IMR-90 (cell line): ENCODE data around the gene TEX14. TPM values are rescaled to one million over a fixed set of nuclear protein-coding genes. Genes with fewer than 3 reads are reported as not detected.

Experiments
- ATAC-seq: fragments of 200-7000 bp; cut with Tn5 transposase; 2 replicates; pipeline ENCODE4 v1.9.1; 2020; ENCODE audit warnings: low read depth, mild to moderate bottlenecking, moderate library complexity
- BruUV-seq: library from RNA; stranded (reverse); fragments of 400-500 nt; replicated peaks from 2 replicates; lab custom pipeline; 2021; lab: Mats Ljungman, UMichigan
- CTCF ChIA-PET: fragments of 300-600 bp; formaldehyde crosslinking; extraction: SDS; loops from one replicate; lab custom pipeline; 2021; ENCODE audit warnings: antibody characterized with exemption; lab: Yijun Ruan, JAX
- POLR2A ChIA-PET: fragments of 300-600 bp; sonication (Branson Sonifier 250); formaldehyde crosslinking; loops from one replicate; lab custom pipeline; 2022; ENCODE audit warnings: antibody characterized with exemption; ENCODE audit not compliant: unreplicated experiment; lab: Charles Lee
- DNase-seq: peaks from one replicate; pipeline ENCODE4 v3.0.0; 2013
- H2AFZ ChIP-seq: replicated peaks from 2 replicates; pipeline ENCODE3; 2013; ENCODE audit warnings: low read length, mild to moderate bottlenecking; ENCODE audit not compliant: poor library complexity
- H2AK5ac ChIP-seq: 2 replicates; pipeline ENCODE4 v1.6.1; 2013; ENCODE audit warnings: low read depth, low read length, inconsistent platforms
- H2AK9ac ChIP-seq: replicated peaks from 2 replicates; pipeline ENCODE3; 2013; ENCODE audit warnings: mild to moderate bottlenecking, low read depth, low read length, moderate library complexity; ENCODE audit not compliant: poor library complexity
- H2BK120ac ChIP-seq: 2 replicates; pipeline ENCODE4 v1.6.1; 2013; ENCODE audit warnings: low read depth, low read length, inconsistent platforms
- H2BK15ac ChIP-seq: 3 replicates; pipeline ENCODE4 v1.6.1; 2013; ENCODE audit warnings: low read depth, low read length, inconsistent platforms
- H2BK20ac ChIP-seq: 2 replicates; pipeline ENCODE4 v1.6.1; 2013; ENCODE audit warnings: low read depth, mild to moderate bottlenecking, inconsistent platforms, low read length, moderate library complexity
- H2BK5ac ChIP-seq: 2 replicates; pipeline ENCODE4 v1.6.1; 2013; ENCODE audit warnings: mild to moderate bottlenecking, low read depth, low read length, inconsistent platforms; ENCODE audit not compliant: poor library complexity, severe bottlenecking
- H3K14ac ChIP-seq: replicated peaks from 2 replicates; pipeline ENCODE4 v1.6.1; 2013; ENCODE audit warnings: low read depth, low read length, inconsistent platforms
- H3K18ac ChIP-seq: 2 replicates; pipeline ENCODE4 v1.6.1; 2013; ENCODE audit warnings: low read depth, low read length, control low read depth
- H3K23ac ChIP-seq: 2 replicates; pipeline ENCODE4 v1.6.1; 2013; ENCODE audit warnings: low read depth, low read length, inconsistent platforms
- H3K27ac ChIP-seq: 2 replicates; pipeline ENCODE4 v1.5.1; 2013; ENCODE audit warnings: mild to moderate bottlenecking, control low read depth, low read length; ENCODE audit not compliant: insufficient read depth
- H3K27me3 ChIP-seq: 2 replicates; pipeline ENCODE4 v1.6.1; 2013; ENCODE audit warnings: low read length; ENCODE audit not compliant: control insufficient read depth, insufficient read depth
- H3K36me3 ChIP-seq: 2 replicates; pipeline ENCODE4 v1.6.1; 2013; ENCODE audit warnings: low read length, mixed read lengths; ENCODE audit not compliant: control insufficient read depth, insufficient read depth
- H3K4ac ChIP-seq: 2 replicates; pipeline ENCODE4 v1.6.1; 2013; ENCODE audit warnings: low read depth, low read length, inconsistent platforms
- H3K4me1 ChIP-seq: 2 replicates; pipeline ENCODE4 v1.6.1; 2013; ENCODE audit warnings: low read length, mixed read lengths; ENCODE audit not compliant: control insufficient read depth, insufficient read depth
- H3K4me2 ChIP-seq: 2 replicates; pipeline ENCODE4 v1.6.1; 2013; ENCODE audit warnings: low read depth, mild to moderate bottlenecking, control low read depth, low read length, moderate library complexity
- H3K4me3 ChIP-seq: 2 replicates; pipeline ENCODE4 v1.5.1; 2013; ENCODE audit warnings: low read depth, mild to moderate bottlenecking, control low read depth, low read length, moderate library complexity; ENCODE audit not compliant: insufficient read depth
- H3K56ac ChIP-seq: 2 replicates; pipeline ENCODE4 v1.6.1; 2013; ENCODE audit warnings: low read length, inconsistent platforms; ENCODE audit not compliant: insufficient read depth; ENCODE audit errors: extremely low read depth
- H3K79me1 ChIP-seq, 2 experiments: 2 replicates each; pipeline ENCODE4 v1.6.1; 2013; ENCODE audit warnings: low read length in 2 of 2, inconsistent platforms in 1 of 2, low read depth in 1 of 2
- H3K9ac ChIP-seq: 2 replicates; pipeline ENCODE4 v1.6.1; 2013; ENCODE audit warnings: low read depth, low read length, control low read depth
- H3K9me1 ChIP-seq: 2 replicates; pipeline ENCODE4 v1.6.1; 2013; ENCODE audit warnings: low read length, inconsistent platforms; ENCODE audit not compliant: insufficient read depth
- H3K9me3 ChIP-seq: 2 replicates; pipeline ENCODE4 v1.6.1; 2013; ENCODE audit warnings: low read length; ENCODE audit not compliant: control insufficient read depth, insufficient read depth
- H4K20me1 ChIP-seq: 2 replicates; pipeline ENCODE4 v1.6.1; 2013; ENCODE audit warnings: low read length, inconsistent platforms; ENCODE audit not compliant: insufficient read depth
- H4K5ac ChIP-seq: 2 replicates; pipeline ENCODE4 v1.6.1; 2013; ENCODE audit warnings: mild to moderate bottlenecking, low read depth, low read length, control low read depth
- H4K8ac ChIP-seq, 2 experiments: 2 replicates each; pipeline ENCODE4 v1.6.1; 2013; ENCODE audit warnings: low read depth in 2 of 2, low read length in 2 of 2, control low read depth in 1 of 2, inconsistent platforms in 1 of 2
- H4K91ac ChIP-seq: 2 replicates; pipeline ENCODE4 v1.6.1; 2013; ENCODE audit warnings: low read depth, low read length, inconsistent platforms; ENCODE audit not compliant: insufficient read depth
- BHLHE40 ChIP-seq: fragments of 150-350 bp; IDR thresholded peaks from 2 replicates; pipeline ENCODE4 v1.6.1; 2016; ENCODE audit warnings: mild to moderate bottlenecking, low read depth, low read length
- CEBPB ChIP-seq: IDR thresholded peaks from 2 replicates; pipeline ENCODE4 v1.6.1; 2012; ENCODE audit warnings: low read depth, low read length, improper control_type of control experiment
- CHD1 ChIP-seq: IDR thresholded peaks from 2 replicates; pipeline ENCODE4 v1.6.1; 2012; ENCODE audit warnings: low read depth, low read length, improper control_type of control experiment
- CTCF ChIP-seq: conservative IDR thresholded peaks from 2 replicates; pipeline ENCODE4 v1.5.1; 2012; ENCODE audit warnings: mild to moderate bottlenecking, low read depth, low read length, improper control_type of control experiment
- ELK1 ChIP-seq: fragments of 150-350 bp; IDR thresholded peaks from 2 replicates; pipeline ENCODE4 v1.6.1; 2016; ENCODE audit warnings: low read depth, mild to moderate bottlenecking, low read length, moderate library complexity, borderline replicate concordance
- MAFK ChIP-seq: IDR thresholded peaks from 2 replicates; pipeline ENCODE4 v1.6.1; 2012; ENCODE audit warnings: low read depth, low read length, improper control_type of control experiment
- MAZ ChIP-seq: IDR thresholded peaks from 2 replicates; pipeline ENCODE4 v1.6.1; 2012; ENCODE audit warnings: low read depth, mild to moderate bottlenecking, low read length, improper control_type of control experiment, moderate library complexity, borderline replicate concordance
- MXI1 ChIP-seq: IDR thresholded peaks from 2 replicates; pipeline ENCODE4 v1.6.1; 2012; ENCODE audit warnings: low read depth, mild to moderate bottlenecking, low read length, moderate library complexity, borderline replicate concordance
- NFE2L2 ChIP-seq: fragments of 150-350 bp; IDR thresholded peaks from 2 replicates; pipeline ENCODE4 v1.6.1; 2016; ENCODE audit warnings: low read depth, mild to moderate bottlenecking, low read length
- POLR2A ChIP-seq: IDR thresholded peaks from 2 replicates; pipeline ENCODE4 v1.6.1; 2012; ENCODE audit warnings: mild to moderate bottlenecking, low read depth, low read length
- RAD21 ChIP-seq: IDR thresholded peaks from 2 replicates; pipeline ENCODE4 v1.6.1; 2012; ENCODE audit warnings: low read length, improper control_type of control experiment
- RFX5 ChIP-seq: IDR thresholded peaks from 2 replicates; pipeline ENCODE4 v1.8.0; 2012; ENCODE audit warnings: low read depth, mild to moderate bottlenecking, low read length, moderate library complexity
- SMC3 ChIP-seq: fragments of 150-350 bp; IDR thresholded peaks from 2 replicates; pipeline ENCODE4 v1.6.1; 2016; ENCODE audit warnings: low read depth, mild to moderate bottlenecking, antibody characterized with exemption, low read length, moderate library complexity
- USF2 ChIP-seq: fragments of 150-350 bp; IDR thresholded peaks from 2 replicates; pipeline ENCODE4 v1.6.1; 2017; ENCODE audit warnings: mild to moderate bottlenecking, antibody characterized with exemption, low read length, low read depth
- WGBS, 2 experiments: methylation state at CpG; one replicate each; pipeline versions ENCODE4 v1.1.5 to v1.1.7; 2013; ENCODE audit warnings: missing lambda C conversion rate in 2 of 2; ENCODE audit not compliant: insufficient read length in 1 of 2; ENCODE audit errors: extremely low coverage in 2 of 2; 5-methylcytosine and 5-hydroxymethylcytosine counted together
- dilution Hi-C: fragments of 300-500 bp; cut with HindIII; formaldehyde crosslinking; loops from one replicate; pipeline ENCODE4 v1.14.3; 2018; ENCODE audit warnings: low sequenced_read_pairs; ENCODE audit not compliant: unreplicated experiment
- in situ Hi-C: fragments of 300-500 bp; cut with MboI; formaldehyde crosslinking; loops from 3 replicates; pipeline ENCODE4 v1.14.3; 2019; ENCODE audit warnings: low sequenced_read_pairs, inconsistent platforms, mixed read lengths
- intact Hi-C: fragments of 100-400 bp; cut with micrococcal nuclease; formaldehyde crosslinking; loops from 2 replicates; pipeline ENCODE4 v1.10.0; 2022
- polyA plus RNA-seq, 3 experiments: library from polyadenylated mRNA; depleted of rRNA; stranded (reverse); fragments of >200 nt; gene quantifications; 2 replicates each; pipeline ENCODE4 v1.2.3, GENCODE V29; 2012; ENCODE audit warnings: low replicate concordance in 1 of 3
- total RNA-seq: library from RNA; depleted of rRNA; stranded (reverse); fragments of >200 nt; gene quantifications from 2 replicates; pipeline ENCODE4 v1.2.3, GENCODE V29; 2012

Gene TEX14
- total and polyA plus RNA-seq, 2 of the 4 experiments (the other 2 are of a cell fraction), result not detected

GRCh38 chr17:58510075-58510474 is 181.8 kb downstream of the TEX14 start:
- Histone ChIP-seq H2BK15ac (no peak overlapping the region), H3K18ac (no peak overlapping the region), H2BK5ac (no peak overlapping the region), H4K91ac (no peak overlapping the region), H3K56ac (no peak overlapping the region), H3K36me3 (peaks cover 54% of the 10 kb centered on the region), H3K4me2 (no peak overlapping the region), H3K4ac (no peak overlapping the region), H2AK5ac (no peak overlapping the region), H2BK20ac (no peak overlapping the region), H3K4me1 (peaks cover 6% of the 10 kb centered on the region; the same call in 1 of the 2 replicates), H3K9ac (no peak overlapping the region), H4K8ac (no peak overlapping the region), H3K79me1 (peaks cover 5 to 40% of the 10 kb centered on the region in 2 experiments; a peak in 3 of 4 replicates), H2AFZ (no peak overlapping the region), H3K4me3 (no peak overlapping the region), H4K5ac (no peak overlapping the region), H4K20me1 (peaks cover 4% of the 10 kb centered on the region; the same call in 1 of the 2 replicates), H2BK120ac (no peak overlapping the region), H3K23ac (no peak overlapping the region), H3K27me3 (no peaks in the 10 kb centered on the region), H2AK9ac (no peak overlapping the region), H3K14ac (no peak overlapping the region), H3K9me3 (no peaks in the 10 kb centered on the region), H3K27ac (no peak overlapping the region), H3K9me1 (peaks cover 15% of the 10 kb centered on the region; the same call in 1 of the 2 replicates)
- ChIA-PET POLR2A (no interaction called here), CTCF (no interaction called here)
- intact Hi-C loops, result loop anchor here (10.0 kb wide), 1 partner anchor 275 kb away; no protein-coding TSS in a partner anchor
- no peak for DNase-seq
- no peak for ATAC-seq
- TF ChIP-seq POLR2A (no peak), USF2 (no peak), RAD21 (no peak), SMC3 (no peak), BHLHE40 (no peak), RFX5 (no peak), ELK1 (no peak), NFE2L2 (no peak), CEBPB (no peak), CHD1 (no peak), MXI1 (no peak), MAFK (no peak), MAZ (no peak), CTCF (no peak)
- in situ Hi-C loops, result loop anchor here (10.0 kb wide), 1 partner anchor 125 kb away; no protein-coding TSS in a partner anchor
- WGBS, 2 experiments, result 100% methylated on average over 4 of the region's 5 CpGs; no CpG with 5 or more reads in 1 of the 2 experiments
- BruUV-seq, result no TSS peak
- dilution Hi-C loops, result no loop called here
